Endothelial cell of umbilical vein (primary cell): ENCODE data around the gene ANTXRL. TPM values are rescaled to one million over a fixed set of nuclear protein-coding genes. Genes with fewer than 3 reads are reported as not detected.

ENCODE experiments used
- BruUV-seq: library from RNA; stranded (reverse); fragments of 400-500 nt; replicated peaks from 2 replicates; lab custom pipeline; 2021; lab: Mats Ljungman, UMichigan
- CTCF ChIA-PET: fragments of 300-600, 350-600 bp; sonication (Branson Sonifier 250); formaldehyde crosslinking; loops from one replicate; lab custom pipeline; 2021; ENCODE audit warnings: antibody characterized with exemption, inconsistent platforms; lab: Charles Lee
- POLR2A ChIA-PET: fragments of 300-600, 350-600 bp; sonication (Branson Sonifier 250); formaldehyde crosslinking; loops from one replicate; lab custom pipeline; 2021; ENCODE audit warnings: antibody characterized with exemption, inconsistent platforms; lab: Charles Lee
- DNase-seq: peaks from one replicate; pipeline ENCODE4 v3.0.0-alpha.2; 2011; ENCODE audit warnings: low read depth, low spot score
- FAIRE-seq: peaks from 2 replicates; lab custom pipeline; 2011; peaks lifted over from hg19 to GRCh38; lab: Jason Lieb, UNC
- H2AFZ ChIP-seq: 2 replicates; pipeline ENCODE4 v1.6.0; 2012; ENCODE audit warnings: low read depth, low read length, control low read depth, inconsistent platforms
- H3K27ac ChIP-seq: 2 replicates; pipeline ENCODE4 v1.5.1; 2011; ENCODE audit warnings: low read depth, mild to moderate bottlenecking, control low read depth, low read length, moderate library complexity; ENCODE audit not compliant: insufficient read depth
- H3K27me3 ChIP-seq, 2 experiments: 2 replicates each; pipeline versions ENCODE4 v1.6.0 to v1.6.1; 2011; ENCODE audit warnings: low read length in 2 of 2, mixed read lengths in 1 of 2; ENCODE audit not compliant: control insufficient read depth in 2 of 2, insufficient read depth in 2 of 2
- H3K36me3 ChIP-seq, 2 experiments: 2 replicates in 1 of 2; 3 replicates in 1 of 2; pipeline ENCODE4 v1.5.1; 2011; ENCODE audit warnings: low read length in 2 of 2, mild to moderate bottlenecking in 1 of 2, moderate library complexity in 1 of 2; ENCODE audit not compliant: control insufficient read depth in 2 of 2, insufficient read depth in 2 of 2; ENCODE audit errors: extremely low read depth in 1 of 2
- H3K4me1 ChIP-seq: 3 replicates; pipeline ENCODE4 v1.5.1; 2011; ENCODE audit warnings: mild to moderate bottlenecking, low read length; ENCODE audit not compliant: control insufficient read depth, insufficient read depth; ENCODE audit errors: extremely low read depth
- H3K4me2 ChIP-seq: 2 replicates; pipeline ENCODE4 v1.6.1; 2011; ENCODE audit warnings: low read length, control low read depth, mixed read lengths; ENCODE audit not compliant: insufficient read depth
- H3K4me3 ChIP-seq, 3 experiments: fragments of 200-600 bp in 1 of 3; sonication (generic), shearing (Covaris generic) in 1 of 3; replicated peaks in 1 of 3; 2 replicates each; pipeline ENCODE4 v1.5.1; 2011 to 2016; ENCODE audit warnings: control low read depth in 3 of 3, low read length in 3 of 3, mild to moderate bottlenecking in 2 of 3, inconsistent platforms in 1 of 3, low read depth in 1 of 3, moderate library complexity in 1 of 3; ENCODE audit not compliant: insufficient read depth in 1 of 3
- H3K79me2 ChIP-seq: 2 replicates; pipeline ENCODE4 v1.6.0; 2012; ENCODE audit warnings: low read length, inconsistent platforms; ENCODE audit not compliant: control insufficient read depth, insufficient read depth
- H3K9ac ChIP-seq: replicated peaks from 2 replicates; pipeline ENCODE3; 2011; ENCODE audit warnings: low read length, control low read depth; ENCODE audit not compliant: insufficient read depth; ENCODE audit errors: extremely low read depth
- H3K9me1 ChIP-seq: replicated peaks from 3 replicates; pipeline ENCODE4 v1.6.0; 2011; ENCODE audit warnings: mild to moderate bottlenecking, low read length; ENCODE audit not compliant: control insufficient read depth, insufficient read depth; ENCODE audit errors: extremely low read depth
- H3K9me3 ChIP-seq: replicated peaks from 2 replicates; pipeline ENCODE4 v1.5.1; 2012; ENCODE audit warnings: low read length, inconsistent platforms; ENCODE audit not compliant: control insufficient read depth, insufficient read depth
- H4K20me1 ChIP-seq: replicated peaks from 2 replicates; pipeline ENCODE3; 2011; ENCODE audit warnings: mild to moderate bottlenecking, low read length; ENCODE audit not compliant: control insufficient read depth, insufficient read depth; ENCODE audit errors: extremely low read depth
- CTCF ChIP-seq, 2 donors: IDR thresholded peaks; 1 replicate in 1 of 2; 2 replicates in 1 of 2; pipeline ENCODE4 v1.5.1; 2011; ENCODE audit warnings: low read length in 2 of 2, mild to moderate bottlenecking in 2 of 2, moderate library complexity in 2 of 2, control low read depth in 1 of 2, inconsistent platforms in 1 of 2, low read depth in 1 of 2; ENCODE audit not compliant: insufficient read depth in 1 of 2; ENCODE audit errors: extremely low read depth in 1 of 2
- EZH2 ChIP-seq: IDR thresholded peaks from 2 replicates; pipeline ENCODE4 v1.6.1; 2012; ENCODE audit warnings: borderline replicate concordance, low read depth, mild to moderate bottlenecking, moderate library complexity, low read length, inconsistent platforms; ENCODE audit not compliant: severe bottlenecking
- FOS ChIP-seq: IDR thresholded peaks from 2 replicates; pipeline ENCODE4 v1.6.1; 2011; ENCODE audit warnings: mild to moderate bottlenecking, low read length, moderate library complexity, borderline replicate concordance; ENCODE audit not compliant: insufficient read depth
- GATA2 ChIP-seq: IDR thresholded peaks from 2 replicates; pipeline ENCODE4 v1.7.0; 2011; ENCODE audit warnings: low read depth, mild to moderate bottlenecking, moderate library complexity, mixed read lengths, low read length; ENCODE audit not compliant: insufficient read length, insufficient read depth
- JUN ChIP-seq: IDR thresholded peaks from 2 replicates; pipeline ENCODE4 v1.6.1; 2011; ENCODE audit warnings: borderline replicate concordance, low read depth; ENCODE audit not compliant: insufficient read length, insufficient read depth
- MAX ChIP-seq: IDR thresholded peaks from 2 replicates; pipeline ENCODE4 v1.6.1; 2011; ENCODE audit not compliant: insufficient read depth, insufficient read length
- MYC ChIP-seq: IDR thresholded peaks from one replicate; pipeline ENCODE4 v1.6.1; 2011; ENCODE audit warnings: mild to moderate bottlenecking, low read depth, low read length
- POLR2A ChIP-seq: IDR thresholded peaks from 2 replicates; pipeline ENCODE4 v1.6.1; 2012; ENCODE audit warnings: low read depth, mild to moderate bottlenecking, control low read depth, low read length
- POLR2AphosphoS5 ChIP-seq: IDR thresholded peaks from 2 replicates; pipeline ENCODE4 v1.6.1; 2012; ENCODE audit warnings: low read depth, mild to moderate bottlenecking, control low read depth, low read length, moderate library complexity; ENCODE audit not compliant: insufficient read depth
- dilution Hi-C: fragments of 300-500 bp; cut with MboI; formaldehyde crosslinking; loops from one replicate; pipeline ENCODE4 v1.15.0; 2019; ENCODE audit warnings: low sequenced_read_pairs; ENCODE audit not compliant: extremely low pct_ligation_motif_present
- intact Hi-C: fragments of 100-400 bp; cut with micrococcal nuclease; formaldehyde crosslinking; loops from one replicate; pipeline ENCODE4 v1.10.0; 2022
- polyA plus RNA-seq, 4 experiments: library from polyadenylated mRNA; depleted of rRNA in 3 of 4; stranded (reverse) in 3 of 4; unstranded in 1 of 4; fragments of >200 nt; gene quantifications; 2 replicates each; pipeline versions ENCODE4 v1.2.1 to v1.2.3, GENCODE V29; 2011 to 2012; ENCODE audit warnings: missing spikeins in 1 of 4
- total RNA-seq: library from RNA; stranded (reverse); gene quantifications from 2 replicates; pipeline ENCODE4 v1.2.3, GENCODE V29; 2021

ANTXRL gene
- total and polyA plus RNA-seq, 2 donors (not counting 3 experiments of a cell fraction or from before 2014, with no cell fraction given): not detected

GRCh38 chr10:46250898-46251856 is 35.6 kb upstream of the ANTXRL start:
- H3K4me3 ChIP-seq: no peak overlapping the region
- H3K4me2 ChIP-seq: no peak overlapping the region
- CTCF ChIA-PET: interaction anchor here (4.1 kb wide), 1 partner anchor 23 kb away, joined by 23 read pairs; no protein-coding TSS in a partner anchor

More at GRCh38 chr10:46250898-46251856, 35.6 kb upstream of the ANTXRL start:
- no peaks in the 10 kb centered on the region for H4K20me1 ChIP-seq
- no peaks in the 10 kb centered on the region for H3K27me3 ChIP-seq
- H3K36me3 ChIP-seq: no peaks in the 10 kb centered on the region
- dilution Hi-C loops (no loop called here), intact Hi-C loops (no loop called here)
- FAIRE-seq: no peak
- TF ChIP-seq POLR2AphosphoS5 (no peak), FOS (no peak), GATA2 (no peak), EZH2 (no peak), MAX (no peak), MYC (no peak), CTCF (IDR thresholded peaks at IDR 0.05; ENCODE audit: extremely low read depth in 1 of 2, insufficient read depth in 1 of 2, low read depth in 1 of 2, low read length in 2 of 2) (no peak), POLR2A (no peak), JUN (no peak)
- H3K9me1 ChIP-seq: no peaks in the 10 kb centered on the region
- H3K9me3 ChIP-seq: no peaks in the 10 kb centered on the region
- no TSS peak for BruUV-seq
- no peaks in the 10 kb centered on the region for H3K4me1 ChIP-seq
- H2AFZ ChIP-seq: no peak overlapping the region
- POLR2A ChIA-PET: no interaction called here
- no peak overlapping the region for H3K9ac ChIP-seq
- no peak for DNase-seq
- no peak overlapping the region for H3K27ac ChIP-seq
- H3K79me2 ChIP-seq: no peaks in the 10 kb centered on the region
